ENCODE results near the gene LAD1. TPM values are rescaled to one million over a fixed set of nuclear protein-coding genes. Genes with fewer than 3 reads are reported as not detected.

Gene LAD1
- total and polyA plus RNA-seq, 10 donors: 0.64 to 4.0 (median 1.8) TPM; not detected in 3

DNA sequence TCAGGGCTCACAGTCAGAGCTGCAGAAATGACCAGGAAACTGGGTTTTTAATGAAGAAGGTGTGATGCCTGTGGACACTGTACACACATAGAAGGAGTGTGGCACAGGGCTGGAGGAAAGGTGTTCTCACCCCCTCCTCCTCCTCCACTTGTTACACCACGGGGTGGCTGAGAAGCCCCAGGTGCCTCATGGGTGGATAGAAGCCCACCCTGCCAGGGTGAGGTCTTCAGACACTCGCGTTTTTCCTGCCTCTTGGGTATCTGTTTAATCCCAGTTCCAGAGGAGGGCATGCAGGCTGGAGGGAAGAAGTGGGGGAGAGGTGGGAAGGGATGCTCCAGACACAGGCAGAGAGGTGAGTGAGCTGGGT lies 9.7 kb upstream of the LAD1 start:
- intact Hi-C loops (cut with DNase I; ENCODE audit: low total_unique reads): no loop called here
- DNase-seq: no peak
- no peaks in the 10 kb centered on the region for H3K27me3 ChIP-seq (replicated peaks in 1 of 7)
- no peak overlapping the region for H3K4me3 ChIP-seq
- H3K36me3 ChIP-seq: no peaks in the 10 kb centered on the region
- H3K27ac ChIP-seq: no peak overlapping the region
- TF ChIP-seq, protein P1, sequence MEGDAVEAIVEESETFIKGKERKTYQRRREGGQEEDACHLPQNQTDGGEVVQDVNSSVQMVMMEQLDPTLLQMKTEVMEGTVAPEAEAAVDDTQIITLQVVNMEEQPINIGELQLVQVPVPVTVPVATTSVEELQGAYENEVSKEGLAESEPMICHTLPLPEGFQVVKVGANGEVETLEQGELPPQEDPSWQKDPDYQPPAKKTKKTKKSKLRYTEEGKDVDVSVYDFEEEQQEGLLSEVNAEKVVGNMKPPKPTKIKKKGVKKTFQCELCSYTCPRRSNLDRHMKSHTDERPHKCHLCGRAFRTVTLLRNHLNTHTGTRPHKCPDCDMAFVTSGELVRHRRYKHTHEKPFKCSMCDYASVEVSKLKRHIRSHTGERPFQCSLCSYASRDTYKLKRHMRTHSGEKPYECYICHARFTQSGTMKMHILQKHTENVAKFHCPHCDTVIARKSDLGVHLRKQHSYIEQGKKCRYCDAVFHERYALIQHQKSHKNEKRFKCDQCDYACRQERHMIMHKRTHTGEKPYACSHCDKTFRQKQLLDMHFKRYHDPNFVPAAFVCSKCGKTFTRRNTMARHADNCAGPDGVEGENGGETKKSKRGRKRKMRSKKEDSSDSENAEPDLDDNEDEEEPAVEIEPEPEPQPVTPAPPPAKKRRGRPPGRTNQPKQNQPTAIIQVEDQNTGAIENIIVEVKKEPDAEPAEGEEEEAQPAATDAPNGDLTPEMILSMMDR (IDR thresholded peaks at IDR 0.05 in 8 of 11, conservative IDR thresholded peaks at IDR 0.05 in 3 of 11): no peak
- TF ChIP-seq POLR2AphosphoS5 (IDR thresholded peaks at IDR 0.05): no peak
- TF ChIP-seq POLR2A (IDR thresholded peaks at IDR 0.05): no peak
- WGBS, 5 donors: 67 to 79% (median 74%) methylated on average over 3 of the region's 3 CpGs
- peaks cover 0 to 6% (median 0%) of the 10 kb centered on the region in 6 donors for H3K4me1 ChIP-seq
- H3K9me3 ChIP-seq: no peaks in the 10 kb centered on the region

DNA sequence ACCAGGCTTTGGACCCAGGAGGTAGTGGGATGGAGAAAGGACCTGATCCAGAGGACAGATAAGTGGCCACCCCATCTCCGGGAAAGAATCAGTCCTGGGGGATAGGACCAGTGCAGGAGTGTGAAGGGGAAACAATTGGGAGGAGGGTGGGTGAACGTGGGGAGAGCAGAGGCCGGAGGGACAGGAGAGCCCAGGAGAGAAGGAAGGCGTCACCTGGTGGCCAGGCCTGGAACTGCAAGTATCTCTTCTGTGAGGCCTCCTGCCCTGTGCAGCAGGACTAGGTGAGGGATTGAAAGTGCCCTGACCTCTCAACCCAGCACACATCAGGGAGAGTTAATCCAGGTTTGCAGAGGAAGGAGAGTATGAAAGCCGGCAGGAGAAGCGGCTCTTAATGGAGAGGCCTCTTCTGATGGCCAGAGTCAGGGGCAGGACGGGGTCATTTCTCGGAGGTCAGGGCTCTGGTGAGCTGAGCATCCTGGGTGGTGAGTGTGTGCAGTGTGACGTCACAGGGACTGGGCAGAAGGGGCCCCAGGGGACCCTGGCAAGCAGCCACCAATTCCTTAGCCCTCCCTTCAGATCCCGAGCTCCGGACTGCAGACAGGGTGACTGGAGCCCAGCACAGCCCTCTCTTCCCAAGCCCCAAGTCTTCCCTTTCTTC lies 9.2 kb upstream of the LAD1 start:
- H3K27ac ChIP-seq: no peak overlapping the region
- no peaks in the 10 kb centered on the region for H3K36me3 ChIP-seq
- peaks cover 0 to under 1% (median 0%) of the 10 kb centered on the region in 7 donors for H3K27me3 ChIP-seq (replicated peaks in 1 of 7)
- WGBS, 5 donors: 29 to 41% (median 37%) methylated on average over 9 to 11 of the region's 11 CpGs
- H3K4me1 ChIP-seq: peaks cover 0 to 6% (median 0%) of the 10 kb centered on the region in 6 donors
- DNase-seq: peak; percentile 87
- no peaks in the 10 kb centered on the region for H3K9me3 ChIP-seq
- TF ChIP-seq POLR2A (IDR thresholded peaks at IDR 0.05) (no peak), POLR2AphosphoS5 (IDR thresholded peaks at IDR 0.05) (no peak)
- TF ChIP-seq, protein P1 (IDR thresholded peaks at IDR 0.05 in 8 of 11, conservative IDR thresholded peaks at IDR 0.05 in 3 of 11): peak; percentile 53 to 90 (median 83)
- intact Hi-C loops (cut with DNase I; ENCODE audit: low total_unique reads): no loop called here
- no peak overlapping the region for H3K4me3 ChIP-seq

DNA sequence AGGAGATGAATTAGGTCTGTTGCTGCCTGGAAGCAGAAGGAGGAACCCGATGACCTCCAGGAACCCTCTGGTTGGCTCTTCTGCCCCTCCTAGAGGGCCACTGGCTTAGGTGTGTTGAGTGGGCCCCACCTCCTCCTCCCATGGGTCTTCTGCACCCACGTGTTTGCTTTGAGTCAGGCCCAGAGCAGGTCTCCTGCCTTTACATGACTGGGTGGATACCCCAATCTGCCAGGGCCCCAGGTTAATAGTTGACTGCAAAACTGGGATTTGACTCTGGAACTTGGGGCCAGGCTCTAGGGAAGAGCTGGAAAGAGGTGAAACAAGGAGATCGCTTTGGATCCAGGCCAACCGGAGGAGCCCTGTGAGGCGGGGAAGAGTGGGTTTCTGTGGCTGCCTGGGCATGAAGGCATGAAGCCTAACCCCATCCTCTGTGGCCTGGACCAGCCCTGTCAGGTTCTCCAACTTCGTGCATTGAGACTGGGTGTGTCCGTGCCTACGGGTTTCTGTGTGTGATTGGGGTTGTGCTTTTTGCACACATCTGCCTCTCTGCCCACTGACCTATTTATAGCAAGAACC lies 7.8 kb upstream of the LAD1 start:
- H3K27ac ChIP-seq: no peak overlapping the region
- DNase-seq: no peak
- peaks cover 0 to 14% (median 0%) of the 10 kb centered on the region in 7 donors for H3K27me3 ChIP-seq (replicated peaks in 1 of 7)
- H3K4me3 ChIP-seq: no peak overlapping the region
- TF ChIP-seq POLR2A (IDR thresholded peaks at IDR 0.05): no peak
- TF ChIP-seq POLR2AphosphoS5 (IDR thresholded peaks at IDR 0.05): no peak
- TF ChIP-seq, protein P1 (IDR thresholded peaks at IDR 0.05 in 8 of 11, conservative IDR thresholded peaks at IDR 0.05 in 3 of 11): no peak
- WGBS, 5 donors: 74 to 84% (median 80%) methylated on average over 8 of the region's 8 CpGs
- no peaks in the 10 kb centered on the region for H3K36me3 ChIP-seq
- H3K4me1 ChIP-seq: peaks cover 0 to 6% (median 0%) of the 10 kb centered on the region in 6 donors
- no peaks in the 10 kb centered on the region for H3K9me3 ChIP-seq
- intact Hi-C loops (cut with DNase I; ENCODE audit: low total_unique reads): no loop called here

DNA sequence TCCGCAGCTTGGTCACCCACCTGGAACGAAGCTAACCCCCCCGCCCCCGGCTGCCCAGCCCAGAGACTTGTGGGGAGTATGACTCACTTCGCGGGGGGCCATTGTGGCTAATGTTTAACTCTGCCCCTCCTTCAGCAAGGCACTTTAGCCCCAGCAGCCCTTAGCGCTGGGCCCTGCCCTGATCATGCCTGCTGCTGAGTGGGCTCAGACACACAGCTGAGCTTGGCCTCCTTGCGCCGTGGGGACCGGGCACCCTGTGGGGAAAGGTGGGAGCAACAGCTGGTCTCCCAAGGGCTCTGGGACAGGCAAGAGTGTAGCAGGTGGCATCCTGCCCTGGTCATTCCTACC lies 6.3 kb upstream of the LAD1 start:
- 70 to 84% (median 81%) methylated on average over 2 to 10 of the region's 10 CpGs for WGBS, 5 donors
- Histone ChIP-seq H3K4me1 (peaks cover 0 to 6% (median 0%) of the 10 kb centered on the region in 6 donors), H3K4me3 (no peak overlapping the region), H3K27me3 (replicated peaks in 1 of 7) (peaks cover 0 to 28% (median 8%) of the 10 kb centered on the region in 7 donors), H3K9me3 (no peaks in the 10 kb centered on the region), H3K27ac (no peak overlapping the region), H3K36me3 (no peaks in the 10 kb centered on the region)
- intact Hi-C loops (cut with DNase I; ENCODE audit: low total_unique reads): no loop called here
- no peak for DNase-seq
- TF ChIP-seq POLR2A (IDR thresholded peaks at IDR 0.05) (no peak), POLR2AphosphoS5 (IDR thresholded peaks at IDR 0.05) (no peak)
- TF ChIP-seq, protein P1 (IDR thresholded peaks at IDR 0.05 in 8 of 11, conservative IDR thresholded peaks at IDR 0.05 in 3 of 11): no peak
